ENCODE measurements around the gene TRAPPC1.

DNA sequence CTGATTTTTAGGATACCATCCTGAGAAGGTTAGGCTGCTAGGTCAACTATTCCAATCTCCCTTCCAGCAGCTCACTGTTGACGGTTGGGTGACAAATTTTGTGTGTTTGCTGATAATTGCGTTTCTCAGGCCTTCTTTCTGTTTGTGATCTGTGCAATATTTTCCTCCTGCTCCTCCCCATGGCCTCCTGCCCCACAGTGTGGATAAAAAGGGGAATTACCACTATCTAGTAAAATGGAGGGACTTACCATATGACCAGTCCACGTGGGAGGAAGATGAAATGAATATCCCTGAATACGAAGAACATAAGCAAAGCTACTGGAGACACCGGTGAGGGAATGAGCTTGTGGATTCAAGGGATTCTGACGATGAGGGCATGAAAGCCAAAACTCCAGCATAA, 34.0 kb downstream of the TRAPPC1 start:
- no peak for TF ChIP-seq POLR2A (IDR thresholded peaks at IDR 0.05; ENCODE audit: low read depth, low read length)
- TF ChIP-seq, protein P1, sequence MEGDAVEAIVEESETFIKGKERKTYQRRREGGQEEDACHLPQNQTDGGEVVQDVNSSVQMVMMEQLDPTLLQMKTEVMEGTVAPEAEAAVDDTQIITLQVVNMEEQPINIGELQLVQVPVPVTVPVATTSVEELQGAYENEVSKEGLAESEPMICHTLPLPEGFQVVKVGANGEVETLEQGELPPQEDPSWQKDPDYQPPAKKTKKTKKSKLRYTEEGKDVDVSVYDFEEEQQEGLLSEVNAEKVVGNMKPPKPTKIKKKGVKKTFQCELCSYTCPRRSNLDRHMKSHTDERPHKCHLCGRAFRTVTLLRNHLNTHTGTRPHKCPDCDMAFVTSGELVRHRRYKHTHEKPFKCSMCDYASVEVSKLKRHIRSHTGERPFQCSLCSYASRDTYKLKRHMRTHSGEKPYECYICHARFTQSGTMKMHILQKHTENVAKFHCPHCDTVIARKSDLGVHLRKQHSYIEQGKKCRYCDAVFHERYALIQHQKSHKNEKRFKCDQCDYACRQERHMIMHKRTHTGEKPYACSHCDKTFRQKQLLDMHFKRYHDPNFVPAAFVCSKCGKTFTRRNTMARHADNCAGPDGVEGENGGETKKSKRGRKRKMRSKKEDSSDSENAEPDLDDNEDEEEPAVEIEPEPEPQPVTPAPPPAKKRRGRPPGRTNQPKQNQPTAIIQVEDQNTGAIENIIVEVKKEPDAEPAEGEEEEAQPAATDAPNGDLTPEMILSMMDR (IDR thresholded peaks at IDR 0.05; ENCODE audit: extremely low read depth in 1 of 2, insufficient read depth in 1 of 2, low read depth in 1 of 2, low read length in 2 of 2) = peak; percentile 26 to 29
- TF ChIP-seq, protein P2, sequence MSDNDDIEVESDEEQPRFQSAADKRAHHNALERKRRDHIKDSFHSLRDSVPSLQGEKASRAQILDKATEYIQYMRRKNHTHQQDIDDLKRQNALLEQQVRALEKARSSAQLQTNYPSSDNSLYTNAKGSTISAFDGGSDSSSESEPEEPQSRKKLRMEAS (IDR thresholded peaks at IDR 0.05; ENCODE audit: insufficient read depth, insufficient read length) = no peak
- no peak for TF ChIP-seq POLR2AphosphoS5 (IDR thresholded peaks at IDR 0.05; ENCODE audit: insufficient read depth, low read depth, low read length)
- TF ChIP-seq EZH2 (IDR thresholded peaks at IDR 0.05; ENCODE audit: borderline replicate concordance, low read depth, low read length, severe bottlenecking) = no peak
- TF ChIP-seq FOS (IDR thresholded peaks at IDR 0.05; ENCODE audit: borderline replicate concordance, insufficient read depth, low read length) = no peak
- TF ChIP-seq GATA2 (IDR thresholded peaks at IDR 0.05; ENCODE audit: insufficient read depth, insufficient read length, low read depth, low read length) = no peak
- TF ChIP-seq MYC (IDR thresholded peaks at IDR 0.05; ENCODE audit: low read depth, low read length) = no peak
- TF ChIP-seq JUN (IDR thresholded peaks at IDR 0.05; ENCODE audit: borderline replicate concordance, insufficient read depth, insufficient read length, low read depth) = no peak

Measured in endothelial cell of umbilical vein (primary cell).